ENCODE measurements around the gene SPDL1.

The SPDL1 gene

DNA sequence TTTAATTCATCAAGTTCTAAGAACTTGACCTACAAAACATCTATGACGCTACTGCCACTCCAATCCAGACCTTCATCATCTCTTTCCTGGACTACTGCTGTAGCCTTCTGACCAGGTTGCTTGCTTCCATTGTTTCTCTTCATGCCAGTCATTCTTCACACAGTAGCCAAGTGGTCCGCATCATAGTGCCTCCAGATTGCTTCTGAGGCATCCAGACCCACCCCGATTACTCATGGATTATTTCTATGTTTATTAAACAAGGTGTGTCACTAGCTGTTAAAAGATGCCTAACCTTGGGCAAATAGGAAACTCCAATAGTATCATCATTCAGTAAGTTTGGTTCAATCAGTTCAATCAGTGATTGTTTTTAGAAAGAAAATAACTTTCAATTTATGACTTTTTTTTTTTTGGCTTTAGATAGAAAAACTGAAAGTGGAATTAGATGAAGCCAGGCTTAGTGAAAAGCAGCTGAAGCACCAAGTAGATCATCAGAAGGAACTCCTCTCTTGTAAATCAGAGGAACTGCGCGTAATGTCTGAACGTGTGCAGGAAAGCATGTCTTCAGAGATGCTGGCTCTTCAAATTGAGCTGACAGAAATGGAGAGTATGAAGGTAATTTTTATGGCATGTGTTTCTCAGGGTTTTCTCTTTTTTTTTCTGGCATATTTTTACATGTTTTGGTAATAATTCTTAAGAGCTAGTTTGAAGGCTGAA, 9.5 kb downstream of the SPDL1 start:
- CTCF ChIA-PET, result interaction anchor here (0.5 to 0.7 kb wide), 3 partner anchors 13 to 508 kb away, joined by 3 to 6 read pairs (median 3); no protein-coding TSS in a partner anchor
- TF ChIP-seq, protein P1, sequence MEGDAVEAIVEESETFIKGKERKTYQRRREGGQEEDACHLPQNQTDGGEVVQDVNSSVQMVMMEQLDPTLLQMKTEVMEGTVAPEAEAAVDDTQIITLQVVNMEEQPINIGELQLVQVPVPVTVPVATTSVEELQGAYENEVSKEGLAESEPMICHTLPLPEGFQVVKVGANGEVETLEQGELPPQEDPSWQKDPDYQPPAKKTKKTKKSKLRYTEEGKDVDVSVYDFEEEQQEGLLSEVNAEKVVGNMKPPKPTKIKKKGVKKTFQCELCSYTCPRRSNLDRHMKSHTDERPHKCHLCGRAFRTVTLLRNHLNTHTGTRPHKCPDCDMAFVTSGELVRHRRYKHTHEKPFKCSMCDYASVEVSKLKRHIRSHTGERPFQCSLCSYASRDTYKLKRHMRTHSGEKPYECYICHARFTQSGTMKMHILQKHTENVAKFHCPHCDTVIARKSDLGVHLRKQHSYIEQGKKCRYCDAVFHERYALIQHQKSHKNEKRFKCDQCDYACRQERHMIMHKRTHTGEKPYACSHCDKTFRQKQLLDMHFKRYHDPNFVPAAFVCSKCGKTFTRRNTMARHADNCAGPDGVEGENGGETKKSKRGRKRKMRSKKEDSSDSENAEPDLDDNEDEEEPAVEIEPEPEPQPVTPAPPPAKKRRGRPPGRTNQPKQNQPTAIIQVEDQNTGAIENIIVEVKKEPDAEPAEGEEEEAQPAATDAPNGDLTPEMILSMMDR (conservative IDR thresholded peaks at IDR 0.05; ENCODE audit: low read depth), result no peak
- peak; percentile 68 for DNase-seq (ENCODE audit: low spot score)
- POLR2A ChIA-PET (ENCODE audit: low non-redundant PET), result interaction anchor here (0.6 kb wide), 1 partner anchor 152 kb away, joined by 3 read pairs; no protein-coding TSS in a partner anchor
- no peak overlapping the region for H3K27ac ChIP-seq

DNA sequence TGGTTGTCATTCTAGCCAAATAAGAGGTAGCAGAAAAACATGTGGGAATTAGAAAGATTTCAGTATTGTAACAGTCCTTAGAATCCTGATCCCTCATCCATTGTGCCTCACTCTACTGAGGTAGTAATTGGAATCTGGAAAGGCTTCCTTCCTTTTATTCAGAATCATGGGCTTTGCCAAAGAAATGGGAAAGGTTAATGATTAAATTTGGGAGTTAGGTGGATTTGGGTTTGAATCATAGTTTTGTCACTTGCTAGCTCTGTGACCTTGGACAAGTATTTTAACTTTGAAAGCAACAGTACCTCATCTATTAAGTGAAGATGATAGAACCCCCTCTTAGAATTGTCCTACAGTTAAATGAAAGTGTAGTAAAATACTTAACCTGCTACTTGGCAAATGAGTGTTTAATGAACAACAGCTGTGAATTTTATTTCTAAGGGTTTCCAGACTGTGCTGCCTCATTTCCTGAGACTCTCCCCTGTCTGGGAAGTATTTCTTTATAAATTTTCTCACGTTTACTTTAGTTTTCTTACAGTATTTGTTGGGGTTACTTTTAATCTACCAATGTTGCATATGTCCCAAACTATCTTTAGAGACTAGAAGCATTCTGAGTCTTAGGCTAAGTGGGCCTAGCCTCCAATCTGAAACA, 11.7 kb downstream of the SPDL1 start:
- ChIA-PET POLR2A (ENCODE audit: low non-redundant PET) (no interaction called here), CTCF (interaction anchor here (0.6 to 1.3 kb wide), 3 partner anchors 360 to 1095 kb away, joined by 3 to 4 read pairs (median 3); partner anchors contain the start of gene INSYN2B)
- TF ChIP-seq, protein P1 (conservative IDR thresholded peaks at IDR 0.05; ENCODE audit: low read depth), result no peak
- no peak for DNase-seq (ENCODE audit: low spot score)
- no peak overlapping the region for H3K27ac ChIP-seq

GRCh38 chr5:169599451-169599850, 15.9 kb downstream of the SPDL1 start:
- TF ChIP-seq, protein P1 (conservative IDR thresholded peaks at IDR 0.05; ENCODE audit: low read depth), result no peak
- no peak for DNase-seq (ENCODE audit: low spot score)
- ChIA-PET POLR2A (ENCODE audit: low non-redundant PET) (no interaction called here), CTCF (interaction anchor here (0.7 kb wide), 1 partner anchor 903 kb away, joined by 3 read pairs; no protein-coding TSS in a partner anchor)
- no peak overlapping the region for H3K27ac ChIP-seq

GRCh38 chr5:169602535-169602934, 19.0 kb downstream of the SPDL1 start:
- ChIA-PET POLR2A (ENCODE audit: low non-redundant PET) (no interaction called here), CTCF (interaction anchor here (0.6 kb wide), 1 partner anchor 979 kb away, joined by 3 read pairs; no protein-coding TSS in a partner anchor)
- no peak for DNase-seq (ENCODE audit: low spot score)
- H3K27ac ChIP-seq, result no peak overlapping the region
- TF ChIP-seq, protein P1 (conservative IDR thresholded peaks at IDR 0.05; ENCODE audit: low read depth), result no peak

DNA sequence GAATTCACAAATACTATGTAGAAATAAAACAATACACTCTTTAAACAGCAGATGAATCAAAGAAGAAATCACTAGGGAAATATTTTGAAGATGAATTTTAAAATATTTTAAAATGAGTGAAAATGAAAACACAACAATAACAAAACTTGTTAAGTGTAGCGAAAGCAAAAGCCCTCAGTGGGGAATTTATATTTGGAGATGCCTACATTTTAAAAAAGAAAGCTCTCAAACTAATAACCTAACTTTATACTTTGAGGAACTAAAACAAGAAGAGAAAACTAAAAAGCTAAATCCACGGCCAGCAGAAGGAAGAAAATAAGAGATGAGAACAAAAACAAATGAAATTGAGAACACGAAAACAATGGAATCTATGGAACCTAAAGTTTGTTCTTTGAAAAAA, 22.7 kb downstream of the SPDL1 start:
- H3K27ac ChIP-seq, result no peak overlapping the region
- DNase-seq (ENCODE audit: low spot score), result no peak
- TF ChIP-seq, protein P1 (conservative IDR thresholded peaks at IDR 0.05; ENCODE audit: low read depth), result no peak
- ChIA-PET POLR2A (ENCODE audit: low non-redundant PET) (no interaction called here), CTCF (interaction anchor here (0.6 kb wide), 1 partner anchor 82 kb away, joined by 3 read pairs; no protein-coding TSS in a partner anchor)

- DNase-seq (ENCODE audit: low spot score), result no peak
- CTCF ChIA-PET, result interaction anchor here (0.6 kb wide), 1 partner anchor 143 kb away, joined by 3 read pairs; no protein-coding TSS in a partner anchor
These were observed 24.3 kb downstream of the SPDL1 start for GRCh38 chr5:169607882-169608281.

More at GRCh38 chr5:169607882-169608281, 24.3 kb downstream of the SPDL1 start:
- TF ChIP-seq, protein P1 (conservative IDR thresholded peaks at IDR 0.05; ENCODE audit: low read depth), result no peak
- POLR2A ChIA-PET (ENCODE audit: low non-redundant PET), result interaction anchor here (0.6 kb wide), 1 partner anchor 24 kb away, joined by 5 read pairs; the partner anchor contains the start of gene SPDL1
- no peak overlapping the region for H3K27ac ChIP-seq
